Gastrocnemius medialis (tissue), 4 donors: ENCODE data around the gene ODC1.

Source experiments
- CTCF ChIP-seq, 5 experiments: fragments of 450-650 bp in 3 of 5; fragments of 200-600 bp in 2 of 5; sonication (generic) in 2 of 5; IDR thresholded peaks in 4 of 5; conservative IDR thresholded peaks in 1 of 5; 1 replicate in 4 of 5; 2 replicates in 1 of 5; pipeline ENCODE4 v1.5.1; 2016 to 2019; ENCODE audit warnings: antibody characterized with exemption in 5 of 5, mild to moderate bottlenecking in 3 of 5, moderate library complexity in 3 of 5
- POLR2A ChIP-seq, 2 donors: fragments of 450-650 bp; IDR thresholded peaks; one replicate each; pipeline ENCODE4 v1.6.1; 2017; ENCODE audit warnings: antibody characterized with exemption in 2 of 2, mild to moderate bottlenecking in 2 of 2, moderate library complexity in 2 of 2

- TF ChIP-seq POLR2A (IDR thresholded peaks at IDR 0.05) (no peak), CTCF (IDR thresholded peaks at IDR 0.05 in 4 of 5, conservative IDR thresholded peaks at IDR 0.05 in 1 of 5) (no peak)
Measured at GRCh38 chr2:10425699-10426098, 22.4 kb downstream of the ODC1 start.
